Endothelial cell (in vitro differentiated cells): Measurements from ENCODE around the gene ZNF580. TPM values are rescaled to one million over a fixed set of nuclear protein-coding genes. Genes with fewer than 3 reads are reported as not detected.

Experiments used
- DNase-seq: peaks from one replicate; pipeline ENCODE4 v3.0.0; 2021; ENCODE audit warnings: low spot score
- H3K27ac Mint-ChIP-seq: one replicate; pipeline ENCODE4 v1.8.0; 2021; ENCODE audit warnings: mixed read lengths, inconsistent platforms; ENCODE audit not compliant: unreplicated experiment
- H3K27me3 Mint-ChIP-seq: one replicate; pipeline ENCODE4 v1.8.0; 2021; ENCODE audit warnings: mild to moderate bottlenecking, moderate library complexity, mixed read lengths, inconsistent platforms; ENCODE audit not compliant: unreplicated experiment
- H3K36me3 Mint-ChIP-seq: one replicate; pipeline ENCODE4 v1.8.0; 2021; ENCODE audit warnings: mild to moderate bottlenecking, low read depth, mixed read lengths, inconsistent platforms; ENCODE audit not compliant: unreplicated experiment
- H3K4me1 Mint-ChIP-seq: one replicate; pipeline ENCODE4 v1.8.0; 2021; ENCODE audit warnings: mild to moderate bottlenecking, mixed read lengths, inconsistent platforms; ENCODE audit not compliant: unreplicated experiment
- H3K4me3 Mint-ChIP-seq: one replicate; pipeline ENCODE4 v1.8.0; 2021; ENCODE audit warnings: mild to moderate bottlenecking, mixed read lengths, inconsistent platforms; ENCODE audit not compliant: unreplicated experiment
- H3K9me3 Mint-ChIP-seq: one replicate; pipeline ENCODE4 v1.8.0; 2021; ENCODE audit warnings: mixed read lengths, inconsistent platforms; ENCODE audit not compliant: unreplicated experiment
- CTCF ChIP-seq: fragments of 200-600 bp; sonication (generic); IDR thresholded peaks from one replicate; pipeline ENCODE4 v1.5.0; 2021; ENCODE audit warnings: antibody characterized with exemption; ENCODE audit not compliant: unreplicated experiment
- total RNA-seq: library from RNA; stranded (reverse); fragmentation: NEBNext Ultra II Directional; extraction: Animal tissue kit (Norgen Biotek cat#: 25700); gene quantifications from one replicate; pipeline ENCODE4 v1.2.1, GENCODE V29; 2021; ENCODE audit not compliant: unreplicated experiment

Gene ZNF580
- total RNA-seq, 1 donor from 2014 or later = 34.0 TPM

DNA sequence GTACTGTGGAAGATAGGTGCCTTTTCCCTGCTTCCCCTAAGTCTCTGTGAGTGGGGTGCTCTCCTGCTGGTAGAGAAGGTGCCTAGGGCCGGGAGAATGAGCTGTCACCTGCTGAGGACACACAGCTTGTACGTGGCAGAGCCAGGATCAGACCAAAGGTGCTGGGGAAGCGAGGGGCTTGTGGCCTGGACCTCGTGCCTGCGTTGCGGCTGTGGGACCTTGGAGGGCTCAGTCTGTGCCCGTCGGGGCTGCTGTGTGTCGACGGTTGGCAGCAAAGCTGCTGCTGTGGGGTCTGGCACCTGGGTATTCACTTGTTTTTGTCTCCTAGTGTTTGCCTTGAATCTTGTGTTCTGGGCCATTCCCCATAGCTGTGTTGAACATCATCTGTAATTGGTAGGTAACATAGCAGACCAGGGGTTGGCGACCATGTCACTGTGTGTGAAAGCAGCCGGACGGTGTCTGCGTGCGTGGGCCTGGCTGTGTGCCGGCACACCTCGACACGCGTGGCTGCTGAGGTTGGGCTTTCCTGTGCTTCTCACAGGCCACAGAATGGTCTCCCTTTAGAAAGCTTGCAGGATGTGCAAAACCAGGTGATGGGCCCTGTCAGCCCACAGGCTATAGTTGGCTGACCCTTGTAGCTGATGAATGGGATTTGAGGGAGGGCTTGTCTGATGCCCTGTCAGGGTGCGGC is 23.2 kb downstream of the ZNF580 start:
- Mint-ChIP-seq H3K9me3 (no peaks in the 10 kb centered on the region), H3K27me3 (peaks cover 40% of the 10 kb centered on the region), H3K36me3 (peaks cover 61% of the 10 kb centered on the region)

GRCh38 chr19:55666343-55667005 is 25.7 kb downstream of the ZNF580 start:
- Mint-ChIP-seq H3K27me3 (peaks cover 40% of the 10 kb centered on the region), H3K9me3 (no peaks in the 10 kb centered on the region), H3K36me3 (peaks cover 68% of the 10 kb centered on the region), H3K4me1 (peaks cover 27% of the 10 kb centered on the region), H3K27ac (no peak overlapping the region), H3K4me3 (no peak overlapping the region)
- DNase-seq = no peak
- no peak for TF ChIP-seq CTCF

More for the DNA sequence above, 23.2 kb downstream of the ZNF580 start:
- H3K4me3 Mint-ChIP-seq = no peak overlapping the region
- H3K4me1 Mint-ChIP-seq = peaks cover 41% of the 10 kb centered on the region
- no peak for TF ChIP-seq CTCF
- no peak for DNase-seq
- H3K27ac Mint-ChIP-seq = peak overlapping the region; percentile 93

- no peak for DNase-seq
- Mint-ChIP-seq H3K27me3 (peaks cover 36% of the 10 kb centered on the region), H3K4me1 (peaks cover 22% of the 10 kb centered on the region), H3K9me3 (no peaks in the 10 kb centered on the region), H3K27ac (peak overlapping the region; percentile 18), H3K4me3 (no peak overlapping the region), H3K36me3 (peaks cover 64% of the 10 kb centered on the region)
- TF ChIP-seq CTCF = no peak
Measured at GRCh38 chr19:55667006-55667381, 26.2 kb downstream of the ZNF580 start.

DNA sequence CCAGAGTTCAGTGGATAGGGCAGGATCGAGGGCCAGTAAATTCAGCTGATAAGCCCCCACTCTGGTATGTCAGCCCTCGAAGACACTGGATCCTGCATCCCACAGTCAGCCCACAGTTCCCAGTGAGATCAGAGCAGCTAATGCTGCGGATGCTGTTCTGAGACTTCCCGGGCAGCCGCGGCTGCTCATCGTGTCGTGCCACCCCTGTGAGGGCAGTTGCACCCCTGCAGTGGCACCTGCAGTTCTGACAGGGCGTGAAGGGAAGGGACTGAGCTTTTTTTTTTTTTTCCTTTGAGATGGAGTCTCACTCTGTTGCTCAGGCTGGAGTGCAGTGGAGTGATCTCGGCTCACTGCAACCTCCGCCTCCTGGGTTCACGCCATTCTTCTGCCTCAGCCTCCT is 26.7 kb downstream of the ZNF580 start:
- Mint-ChIP-seq H3K27me3 (peaks cover 33% of the 10 kb centered on the region), H3K4me3 (no peak overlapping the region), H3K27ac (no peak overlapping the region), H3K9me3 (no peaks in the 10 kb centered on the region), H3K4me1 (peaks cover 23% of the 10 kb centered on the region), H3K36me3 (peaks cover 65% of the 10 kb centered on the region)
- no peak for TF ChIP-seq CTCF
- no peak for DNase-seq

DNA sequence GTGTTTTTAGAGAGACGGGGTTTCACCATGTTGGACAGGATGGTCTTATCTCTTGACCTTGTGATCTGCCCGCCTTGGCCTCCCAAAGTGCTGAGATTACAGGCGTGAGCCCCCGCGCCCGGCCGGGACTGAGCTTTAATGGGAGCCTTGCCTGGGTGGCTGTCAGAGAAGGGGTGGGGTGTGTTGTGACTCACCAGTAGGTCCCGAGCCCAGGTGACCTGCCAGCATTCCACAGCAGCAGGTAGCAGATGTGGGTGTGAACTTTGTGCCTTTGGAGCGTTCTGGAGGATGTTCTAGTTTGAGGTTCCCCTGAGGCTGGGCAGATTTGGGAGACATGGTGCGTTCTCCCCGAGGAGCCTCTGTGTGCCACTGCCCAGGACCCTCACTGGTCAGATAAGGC is 27.2 kb downstream of the ZNF580 start:
- DNase-seq = no peak
- TF ChIP-seq CTCF = no peak
- no peaks in the 10 kb centered on the region for H3K9me3 Mint-ChIP-seq
- peaks cover 19% of the 10 kb centered on the region for H3K4me1 Mint-ChIP-seq
- H3K36me3 Mint-ChIP-seq = peaks cover 61% of the 10 kb centered on the region
- peaks cover 29% of the 10 kb centered on the region for H3K27me3 Mint-ChIP-seq
- no peak overlapping the region for H3K4me3 Mint-ChIP-seq
- H3K27ac Mint-ChIP-seq = peak overlapping the region; percentile 13
